ENCODE results near the gene FAM111B.
"Not testable (repeated sequence)": the region's sequence is repeated elsewhere in the genome, so short reads cannot be mapped to it uniquely, and the experiment has no call there.

DNA sequence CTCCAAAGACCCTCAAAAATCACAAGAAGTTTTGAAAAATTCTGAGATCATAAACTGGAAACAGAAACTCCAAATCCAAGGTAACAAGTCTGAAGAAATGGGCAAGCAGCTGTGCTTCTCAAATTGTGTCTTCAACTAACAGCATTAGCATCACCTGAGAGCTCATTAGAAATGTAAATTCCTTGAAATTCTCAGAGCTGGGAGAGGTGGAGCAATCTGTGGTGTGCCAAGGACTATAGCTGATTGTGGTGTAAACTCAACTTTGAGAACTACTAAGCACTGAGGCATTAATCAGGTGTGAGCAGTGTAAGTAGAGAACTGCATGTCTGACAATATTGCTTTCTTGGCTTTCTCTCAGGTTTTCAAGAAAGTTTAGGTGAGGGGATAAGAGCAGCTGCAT lies 13.5 kb upstream of the FAM111B start:
- TF ChIP-seq, protein P1, sequence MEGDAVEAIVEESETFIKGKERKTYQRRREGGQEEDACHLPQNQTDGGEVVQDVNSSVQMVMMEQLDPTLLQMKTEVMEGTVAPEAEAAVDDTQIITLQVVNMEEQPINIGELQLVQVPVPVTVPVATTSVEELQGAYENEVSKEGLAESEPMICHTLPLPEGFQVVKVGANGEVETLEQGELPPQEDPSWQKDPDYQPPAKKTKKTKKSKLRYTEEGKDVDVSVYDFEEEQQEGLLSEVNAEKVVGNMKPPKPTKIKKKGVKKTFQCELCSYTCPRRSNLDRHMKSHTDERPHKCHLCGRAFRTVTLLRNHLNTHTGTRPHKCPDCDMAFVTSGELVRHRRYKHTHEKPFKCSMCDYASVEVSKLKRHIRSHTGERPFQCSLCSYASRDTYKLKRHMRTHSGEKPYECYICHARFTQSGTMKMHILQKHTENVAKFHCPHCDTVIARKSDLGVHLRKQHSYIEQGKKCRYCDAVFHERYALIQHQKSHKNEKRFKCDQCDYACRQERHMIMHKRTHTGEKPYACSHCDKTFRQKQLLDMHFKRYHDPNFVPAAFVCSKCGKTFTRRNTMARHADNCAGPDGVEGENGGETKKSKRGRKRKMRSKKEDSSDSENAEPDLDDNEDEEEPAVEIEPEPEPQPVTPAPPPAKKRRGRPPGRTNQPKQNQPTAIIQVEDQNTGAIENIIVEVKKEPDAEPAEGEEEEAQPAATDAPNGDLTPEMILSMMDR (conservative IDR thresholded peaks at IDR 0.05; ENCODE audit: low read depth, low read length) = not testable (repeated sequence)
- TF ChIP-seq EZH2 (IDR thresholded peaks at IDR 0.05; ENCODE audit: borderline replicate concordance, low read depth, low read length, poor library complexity, severe bottlenecking) = not testable (repeated sequence)

Data from A673 (cell line).